DMS79 treated with DMSO at 0.1 percent for 48 hours (cell line): ENCODE measurements around the gene MYRF.
A peak's percentile ranks its signal among the peaks of the same experiment; 100 is the strongest.

Experiments used
- DNase-seq: peaks from one replicate; lab custom pipeline; 2025; lab: John Stamatoyannopoulos, UW

MYRF gene

GRCh38 chr11:61752117-61752924 is at the start of gene MYRF:
TSS of gene MYRF (plus strand) at chr11:61752636. CDS start at chr11:61752745, 109 bp downstream.
- DNase-seq: peak; percentile 47

- DNase-seq: no peak
Measured at GRCh38 chr11:61702701-61703312, 49.6 kb upstream of the MYRF start.

DNA sequence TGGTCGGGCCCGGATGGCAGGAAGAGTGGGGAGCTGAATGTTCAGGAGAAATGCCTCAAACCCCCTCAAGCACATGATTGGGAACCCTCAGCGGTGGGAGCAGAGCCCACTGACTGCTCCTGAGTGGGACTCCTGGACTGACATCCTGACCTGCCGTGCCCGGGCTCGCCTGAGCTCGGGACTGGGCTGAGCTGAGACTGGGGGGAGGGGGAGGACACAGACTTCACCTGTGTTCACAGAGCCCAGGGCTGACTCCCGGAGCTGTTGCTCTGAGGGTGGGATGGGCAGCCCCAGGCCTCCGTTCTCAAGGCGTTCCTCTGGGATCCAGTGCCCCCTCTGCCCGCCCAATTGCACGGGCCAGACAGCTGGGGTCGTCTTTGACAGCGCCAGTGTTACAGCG is 47.6 kb upstream of the MYRF start:
- DNase-seq: no peak

GRCh38 chr11:61706452-61707400 is 45.7 kb upstream of the MYRF start:
- DNase-seq: no peak

DNA sequence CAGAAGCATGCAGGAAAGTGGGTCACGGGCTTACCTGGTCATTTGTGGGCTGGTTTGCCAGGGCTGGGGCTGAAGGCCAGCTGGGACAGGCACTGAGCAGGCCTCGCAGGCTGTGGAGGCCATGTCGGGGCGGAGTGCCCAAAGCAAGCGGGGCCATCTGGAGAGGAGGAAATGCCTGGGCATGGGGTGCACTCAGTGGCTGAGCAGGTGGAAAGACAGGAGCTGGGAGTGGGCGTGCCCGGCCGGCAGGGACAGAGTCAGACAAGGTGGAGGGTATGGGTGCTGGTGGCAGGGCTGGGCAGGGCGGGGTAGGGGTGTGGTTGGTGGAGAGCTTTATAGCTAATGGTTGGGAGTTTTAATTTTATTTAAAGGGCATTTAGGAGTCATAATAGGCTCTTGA is 44.9 kb upstream of the MYRF start:
- no peak for DNase-seq

DNA sequence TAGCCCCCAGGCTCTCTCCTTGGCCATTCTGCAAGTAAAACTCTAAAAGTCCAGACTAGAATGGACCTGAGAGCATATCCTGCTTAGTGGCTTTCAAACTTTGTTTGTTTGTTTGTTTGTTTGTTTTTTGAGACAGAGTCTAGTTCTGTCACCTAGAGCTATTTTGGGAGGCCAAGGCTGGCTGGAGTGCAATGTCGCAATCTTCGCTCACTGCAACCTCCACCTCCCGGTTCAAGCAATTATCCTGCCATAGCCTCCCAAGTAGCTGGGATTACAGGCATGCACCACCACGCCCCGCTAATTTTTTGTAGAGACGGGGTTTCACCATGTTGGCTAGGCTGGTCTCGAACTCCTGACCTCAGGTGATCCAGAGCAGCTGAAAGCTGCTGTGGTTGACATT is 43.3 kb upstream of the MYRF start:
- DNase-seq: no peak

DNA sequence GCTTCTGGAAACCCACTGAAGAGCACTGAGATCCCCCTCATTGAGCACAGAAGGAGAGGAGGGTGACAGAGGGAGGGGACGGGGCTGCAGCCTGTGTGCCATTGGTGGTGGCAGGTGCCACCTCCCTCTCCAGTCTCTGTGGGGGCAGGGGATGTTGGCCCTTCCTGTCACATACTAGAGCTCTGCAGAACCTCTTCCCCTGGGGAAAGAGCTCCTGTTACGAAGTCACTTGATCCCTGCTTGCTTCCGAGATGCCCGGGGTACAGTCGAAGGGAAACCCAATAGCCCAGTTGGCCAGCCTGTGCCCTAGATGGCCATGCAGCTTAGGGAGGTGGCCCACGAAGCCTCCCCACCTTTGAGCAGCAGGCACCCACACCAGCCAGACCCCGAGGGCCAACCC is 42.9 kb upstream of the MYRF start:
- DNase-seq: peak; percentile 81

DNA sequence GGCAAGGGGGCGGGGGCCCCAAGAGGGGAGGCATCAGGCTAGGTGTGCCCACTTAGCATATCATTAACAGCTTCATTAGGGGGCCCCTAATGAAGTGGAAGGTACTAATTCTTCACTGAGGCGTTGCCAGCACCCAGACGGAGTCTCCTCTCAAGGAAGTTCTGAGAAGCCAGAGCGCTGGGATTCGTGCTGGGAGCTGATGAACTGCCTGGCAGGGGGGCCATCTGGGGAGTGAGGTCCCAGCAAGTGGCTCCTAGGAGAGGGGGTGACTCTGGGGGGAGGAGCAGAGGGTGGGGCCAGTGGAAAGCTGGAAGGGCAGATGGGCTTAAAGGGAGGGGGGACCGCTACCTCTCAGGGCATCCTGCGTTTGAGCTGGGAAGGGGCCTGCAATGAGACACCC is 42.4 kb upstream of the MYRF start:
- DNase-seq: peak; percentile 20

DNA sequence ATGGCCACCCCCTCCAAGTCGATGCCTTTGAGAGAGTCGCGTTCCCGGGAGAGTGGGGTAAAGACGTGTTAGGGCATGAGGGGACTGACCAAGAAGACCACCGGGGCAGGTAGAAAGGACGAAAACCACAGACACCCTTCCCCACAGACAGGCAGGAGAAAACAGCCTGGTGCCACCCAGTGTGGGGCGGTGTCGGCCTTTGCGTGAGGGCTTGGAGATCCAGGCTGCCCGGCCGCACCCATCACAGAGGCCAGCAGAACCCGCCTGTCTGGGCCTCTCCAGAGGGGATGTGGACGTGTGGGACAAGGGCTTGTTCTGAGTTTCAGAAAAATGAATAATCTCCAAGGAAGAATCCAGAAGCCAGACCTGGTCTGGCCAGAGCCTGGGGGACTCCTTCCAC is 41.4 kb upstream of the MYRF start:
- no peak for DNase-seq

DNA sequence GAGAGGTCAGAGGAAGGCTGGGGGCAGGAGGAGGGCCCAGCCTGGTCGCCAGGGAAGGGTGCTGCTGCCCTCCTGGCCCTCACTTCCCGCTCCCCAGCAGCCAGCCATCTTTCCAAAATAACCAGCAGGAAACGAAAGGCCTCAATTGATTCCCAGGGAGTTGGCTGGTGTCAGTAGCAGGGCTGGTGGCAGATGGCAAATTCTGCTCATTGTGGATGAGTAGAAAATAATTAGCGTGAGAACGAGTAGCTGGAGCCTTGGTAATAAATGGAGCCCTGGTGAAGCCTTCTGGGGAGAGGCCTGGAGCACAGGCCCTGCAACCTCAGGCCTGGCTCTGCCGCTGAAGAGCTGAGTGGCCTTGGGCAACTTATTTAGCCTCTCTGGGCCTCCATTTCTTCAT is 40.9 kb upstream of the MYRF start:
- no peak for DNase-seq

DNA sequence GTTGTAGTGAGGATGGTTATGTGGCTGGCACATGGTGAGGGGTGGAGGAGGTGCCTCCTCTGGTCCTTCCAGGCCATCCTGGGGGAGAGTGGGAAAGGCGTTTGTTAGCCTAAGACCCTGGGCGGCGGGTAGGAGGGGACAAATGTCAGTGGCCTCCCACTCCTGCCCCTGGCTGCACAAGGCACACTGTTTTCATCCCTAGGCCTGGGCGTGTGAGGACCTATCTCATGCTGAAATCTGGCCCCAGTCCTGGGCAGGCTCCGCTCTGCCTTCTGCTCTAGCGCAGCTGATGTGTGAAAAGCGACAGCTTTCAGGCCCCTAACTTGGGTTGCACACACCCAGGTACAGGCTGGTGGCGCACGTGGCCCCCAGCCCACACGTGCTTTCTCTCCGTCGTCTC is 40.1 kb upstream of the MYRF start:
- DNase-seq: no peak

GRCh38 chr11:61712846-61713245 is 39.6 kb upstream of the MYRF start:
- no peak for DNase-seq

DNA sequence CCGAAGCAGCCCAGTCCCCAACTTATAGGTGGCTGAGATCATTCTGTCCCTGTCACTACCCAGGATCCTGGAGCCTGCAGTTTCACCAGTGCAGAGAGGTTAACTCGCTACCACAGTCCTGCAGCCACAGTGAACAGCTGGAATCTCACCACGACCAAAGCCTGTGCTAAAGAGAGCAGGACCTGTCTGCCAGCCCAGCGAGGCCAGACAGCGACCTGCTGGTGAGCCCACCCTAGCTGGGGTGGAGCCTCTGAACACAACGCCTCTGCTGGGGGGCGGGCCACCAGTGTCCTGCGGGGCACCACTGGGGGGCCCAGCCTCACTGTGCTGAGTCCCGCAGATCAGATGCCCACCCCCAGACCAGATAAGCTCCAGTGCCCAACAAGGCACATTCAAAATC is 39.0 kb upstream of the MYRF start:
- DNase-seq: no peak

- DNase-seq: no peak
Measured at GRCh38 chr11:61713906-61714305, 38.5 kb upstream of the MYRF start.

DNA sequence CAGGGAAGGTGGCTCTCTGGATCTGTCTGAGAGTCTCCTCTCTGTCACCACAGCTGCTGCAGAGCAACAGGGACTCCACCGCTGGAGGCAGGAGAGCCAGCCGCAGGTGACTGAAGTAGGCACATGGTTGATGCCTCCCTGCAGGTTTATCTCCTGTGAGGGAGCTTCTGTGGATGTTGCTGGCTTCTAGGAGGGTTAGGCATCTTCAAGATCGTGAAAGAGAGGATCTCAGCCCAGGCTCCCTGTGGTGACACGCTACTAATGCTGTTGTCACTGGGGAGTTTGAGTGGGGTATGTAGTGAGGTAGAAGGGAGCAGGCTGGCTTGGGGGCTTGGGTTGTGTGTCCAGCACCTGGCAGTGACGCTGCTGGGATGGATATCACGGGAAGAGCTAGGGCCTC is 38.1 kb upstream of the MYRF start:
- DNase-seq: no peak

DNA sequence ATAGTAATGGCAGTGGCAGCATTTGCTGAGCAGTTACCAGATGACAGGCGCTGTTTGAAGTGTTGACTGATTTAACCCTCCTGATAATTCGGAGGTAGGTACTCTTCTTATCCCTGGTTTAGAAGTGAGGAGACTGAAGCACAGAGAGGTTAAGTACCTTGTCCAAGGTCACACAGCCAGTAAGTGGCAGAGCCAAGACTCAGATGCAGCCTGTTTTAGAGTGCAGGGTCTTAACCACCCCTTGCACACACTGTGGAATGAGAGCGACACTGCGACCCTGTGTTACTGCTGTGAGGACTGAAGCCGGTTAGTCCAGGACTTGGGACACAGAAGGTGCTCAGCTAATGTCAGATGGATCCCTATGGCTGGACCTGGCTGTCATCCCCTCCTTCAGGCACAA is 37.5 kb upstream of the MYRF start:
- DNase-seq: no peak

GRCh38 chr11:61715867-61716266 is 36.6 kb upstream of the MYRF start:
- DNase-seq: no peak

- no peak for DNase-seq
Measured at GRCh38 chr11:61716478-61717285, 35.8 kb upstream of the MYRF start.

DNA sequence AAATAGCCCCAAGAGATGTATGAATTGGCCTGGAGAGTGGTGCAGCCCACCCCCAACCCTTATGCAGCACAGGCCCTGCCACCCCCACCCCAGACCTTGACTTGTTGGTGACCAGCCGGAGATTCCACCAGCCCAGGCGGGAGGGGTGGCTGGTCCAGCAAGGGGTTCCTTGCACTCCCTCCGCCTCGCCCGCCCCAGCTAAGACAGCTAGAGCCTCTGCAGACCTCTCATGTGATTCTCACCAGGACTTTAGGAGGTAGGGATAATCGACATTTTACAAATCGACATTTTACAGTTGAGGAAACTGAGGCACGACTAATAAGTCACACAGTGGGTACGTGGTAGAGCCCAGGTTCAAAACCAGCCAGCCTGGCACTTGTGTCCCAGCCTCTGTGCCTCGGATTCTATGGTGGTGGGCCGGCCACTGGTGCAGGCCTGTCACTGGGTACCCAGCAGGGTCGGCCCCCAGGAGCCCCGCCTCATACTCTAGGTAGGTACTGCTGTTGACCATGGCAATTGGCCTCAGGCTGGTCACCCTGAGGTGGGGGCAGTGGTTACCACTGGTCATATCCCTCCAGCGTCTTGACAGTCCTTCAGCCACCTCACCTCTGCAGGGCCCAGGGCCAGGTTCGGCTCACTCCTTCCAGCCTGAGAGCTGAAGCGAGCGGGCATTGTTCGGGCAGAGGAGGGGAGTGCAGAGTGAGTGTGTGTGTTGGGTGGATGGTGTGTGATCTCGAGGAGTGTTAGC is 35.0 kb upstream of the MYRF start:
- DNase-seq: no peak

GRCh38 chr11:61718046-61718531 is 34.3 kb upstream of the MYRF start:
- no peak for DNase-seq
